GM12891 (cell line): ENCODE data around the gene DUSP10.

Source experiments
- POLR2A ChIP-seq: IDR thresholded peaks from 2 replicates; pipeline ENCODE4 v1.6.1; 2011; ENCODE audit warnings: low read depth, low read length, control low read depth
- POLR2AphosphoS5 ChIP-seq: IDR thresholded peaks from 2 replicates; pipeline ENCODE4 v1.6.1; 2011; ENCODE audit warnings: low read depth, low read length, control low read depth
- TAF1 ChIP-seq: IDR thresholded peaks from 2 replicates; pipeline ENCODE4 v1.6.1; 2011; ENCODE audit warnings: low read depth, low read length, control low read depth

DNA sequence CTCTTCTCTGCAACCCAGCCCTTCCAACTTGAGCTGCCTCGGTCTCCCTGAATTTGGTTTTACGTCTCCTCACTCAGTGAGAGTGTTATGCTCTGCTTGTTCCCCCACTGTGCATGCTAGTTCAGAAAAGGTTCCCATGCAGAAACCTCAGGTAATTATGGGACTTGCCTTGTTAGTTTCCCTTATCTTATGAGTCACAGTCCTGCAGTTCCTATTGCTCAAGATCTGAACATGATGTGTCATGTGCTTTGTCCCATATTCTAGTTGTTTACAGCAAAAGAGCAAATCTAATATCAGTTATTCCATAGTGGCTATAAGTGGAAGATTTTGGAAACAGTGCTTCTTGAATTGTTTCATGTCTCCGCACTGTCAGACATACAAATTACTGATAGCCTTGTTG lies 74.4 kb downstream of the DUSP10 start:
- TF ChIP-seq POLR2A (no peak), POLR2AphosphoS5 (no peak), TAF1 (no peak)
